GM19328 (cell line): Measurements from ENCODE around the gene BRWD1.
"Not testable (repeated sequence)": the region's sequence is repeated elsewhere in the genome, so short reads cannot be mapped to it uniquely, and the experiment has no call there.

ENCODE experiments used
- ATAC-seq: cut with Tn5 transposase; IDR thresholded peaks from one replicate; pipeline ENCODE4 v1.9.1; 2021; ENCODE audit warnings: mild to moderate bottlenecking, moderate library complexity; ENCODE audit not compliant: unreplicated experiment

BRWD1 gene

GRCh38 chr21:39141502-39141901 lies 171.9 kb downstream of the BRWD1 start:
- ATAC-seq: no peak

GRCh38 chr21:39137248-39138178 lies 175.9 kb downstream of the BRWD1 start:
- ATAC-seq: no peak

GRCh38 chr21:39136711-39137110 lies 176.7 kb downstream of the BRWD1 start:
- ATAC-seq: no peak

DNA sequence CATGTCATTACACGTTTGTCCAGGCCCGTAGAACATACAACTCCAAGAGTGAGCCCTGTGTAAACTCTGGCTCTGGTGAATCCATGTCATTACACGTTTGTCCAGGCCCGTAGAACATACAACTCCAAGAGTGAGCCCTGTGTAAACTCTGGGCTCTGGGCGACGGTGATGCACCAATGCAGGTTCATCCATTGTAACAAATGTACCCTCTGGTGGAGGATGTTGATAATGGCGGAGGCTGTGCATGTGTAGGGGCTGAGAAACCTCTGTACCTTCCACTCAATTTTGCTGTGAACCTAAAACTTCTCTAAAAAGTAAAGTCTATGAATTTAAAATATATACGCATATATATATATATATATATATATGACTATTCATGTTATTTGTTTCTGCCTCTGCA lies 177.3 kb downstream of the BRWD1 start:
- ATAC-seq: not testable (repeated sequence)

- ATAC-seq: no peak
Observed at GRCh38 chr21:39134288-39134810, 179.1 kb downstream of the BRWD1 start.
